Activated CD4-positive, alpha-beta T cell treated with anti-CD3 and anti-CD28 coated beads, Interleukin-2, amount 50 U/mL, for 16 hours (primary cell): ENCODE measurements around the gene CHAC1.

Source experiments
- DNase-seq: peaks from one replicate; pipeline ENCODE4 v3.0.0-alpha.2; 2020

Gene CHAC1

DNA sequence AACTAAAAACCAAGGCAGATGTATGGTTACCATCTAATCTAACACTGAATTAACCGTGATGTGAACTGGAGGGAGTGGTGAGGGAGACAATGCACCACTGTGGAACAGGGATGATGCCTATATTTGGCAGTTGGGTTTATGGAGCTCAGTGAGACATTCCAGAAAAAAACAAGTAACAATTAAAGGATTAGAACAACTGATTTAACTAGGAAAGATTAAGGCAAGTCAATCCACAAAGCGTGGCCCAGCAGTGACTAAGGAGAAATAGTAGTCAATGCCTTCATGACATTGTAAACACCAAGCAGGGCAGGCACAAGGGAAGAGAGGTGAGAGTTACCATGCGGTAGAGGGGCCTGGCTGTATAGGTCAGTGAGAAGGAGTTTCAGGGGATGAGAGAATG, 38.1 kb downstream of the CHAC1 start:
- DNase-seq: no peak

DNA sequence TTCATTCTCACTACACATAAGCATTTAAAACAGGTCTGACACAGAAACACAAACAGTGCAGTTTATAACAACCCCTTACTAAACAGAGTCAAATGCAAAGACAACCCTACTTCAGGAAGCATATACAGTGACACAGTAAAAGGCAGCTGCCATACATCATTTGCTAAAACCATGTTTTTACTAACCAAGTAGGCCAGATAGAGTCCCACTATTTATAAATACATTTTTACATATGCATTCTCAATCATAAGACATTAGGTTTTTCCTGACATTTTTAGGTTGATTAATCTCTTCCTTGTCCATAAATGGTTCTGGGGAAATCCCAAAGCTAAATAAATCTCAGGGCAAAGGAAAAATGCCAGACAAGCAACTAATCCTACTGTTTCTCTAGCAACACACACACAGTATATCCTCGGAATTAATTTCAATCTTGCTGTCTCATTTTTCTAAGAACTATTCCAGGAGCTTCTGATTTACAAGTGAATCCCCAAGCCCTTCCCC, 39.0 kb downstream of the CHAC1 start:
- no peak for DNase-seq

DNA sequence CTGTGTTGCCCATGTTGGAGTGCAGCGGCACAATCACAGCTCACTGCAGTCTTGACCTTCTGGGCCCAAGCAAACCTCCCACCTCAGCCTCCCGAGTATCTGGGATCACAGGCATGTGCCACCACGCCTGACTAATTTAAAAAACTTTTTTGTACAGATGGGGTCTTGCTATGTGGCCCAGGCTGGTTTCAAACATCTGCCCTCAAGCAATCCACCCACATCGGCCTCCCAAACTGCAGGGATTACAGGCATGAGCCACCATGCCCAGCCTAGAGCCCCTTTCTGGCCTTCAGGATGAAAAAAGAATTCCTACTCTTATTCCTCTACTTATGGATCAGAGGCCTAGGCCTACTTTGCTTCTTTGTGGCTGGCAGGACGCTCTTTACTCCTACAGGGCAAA, 39.6 kb downstream of the CHAC1 start:
- DNase-seq: no peak

DNA sequence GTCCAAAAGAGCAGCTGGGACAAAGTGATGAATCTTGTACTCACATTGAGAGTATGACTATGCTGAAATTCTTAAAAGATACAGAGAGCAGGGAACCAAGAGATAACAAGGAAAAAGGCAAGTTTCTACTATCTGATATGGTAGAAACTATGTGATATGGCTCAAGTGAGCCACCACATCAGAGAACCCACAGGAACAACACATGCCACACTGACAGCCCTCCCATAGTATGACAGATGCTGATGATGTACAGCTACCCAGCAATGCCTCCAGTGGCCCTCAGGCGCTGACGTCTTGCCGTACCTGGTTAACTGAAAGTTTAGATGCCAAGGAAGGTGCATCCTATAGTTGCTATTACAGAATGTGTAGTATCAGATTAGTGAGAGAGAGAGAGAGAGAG, 42.4 kb downstream of the CHAC1 start:
- DNase-seq: no peak

DNA sequence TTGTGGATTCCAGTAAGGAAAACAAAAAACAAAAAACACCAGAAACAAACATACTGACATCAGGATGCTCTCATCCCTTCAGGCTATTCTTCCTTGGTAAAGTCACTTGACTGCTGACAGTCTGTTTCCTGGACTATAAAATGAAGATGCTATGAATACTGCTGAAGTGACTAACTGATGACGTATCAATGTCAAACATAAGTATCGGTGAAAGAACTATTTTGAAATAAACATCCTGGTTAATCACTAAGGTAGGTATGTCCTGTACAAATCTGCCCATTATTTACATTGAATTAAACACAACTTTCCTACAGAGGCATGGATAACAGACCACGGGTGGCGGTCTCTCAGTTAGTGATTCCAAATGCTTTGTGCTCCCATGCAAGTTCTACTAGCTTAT, 45.9 kb downstream of the CHAC1 start:
- no peak for DNase-seq

DNA sequence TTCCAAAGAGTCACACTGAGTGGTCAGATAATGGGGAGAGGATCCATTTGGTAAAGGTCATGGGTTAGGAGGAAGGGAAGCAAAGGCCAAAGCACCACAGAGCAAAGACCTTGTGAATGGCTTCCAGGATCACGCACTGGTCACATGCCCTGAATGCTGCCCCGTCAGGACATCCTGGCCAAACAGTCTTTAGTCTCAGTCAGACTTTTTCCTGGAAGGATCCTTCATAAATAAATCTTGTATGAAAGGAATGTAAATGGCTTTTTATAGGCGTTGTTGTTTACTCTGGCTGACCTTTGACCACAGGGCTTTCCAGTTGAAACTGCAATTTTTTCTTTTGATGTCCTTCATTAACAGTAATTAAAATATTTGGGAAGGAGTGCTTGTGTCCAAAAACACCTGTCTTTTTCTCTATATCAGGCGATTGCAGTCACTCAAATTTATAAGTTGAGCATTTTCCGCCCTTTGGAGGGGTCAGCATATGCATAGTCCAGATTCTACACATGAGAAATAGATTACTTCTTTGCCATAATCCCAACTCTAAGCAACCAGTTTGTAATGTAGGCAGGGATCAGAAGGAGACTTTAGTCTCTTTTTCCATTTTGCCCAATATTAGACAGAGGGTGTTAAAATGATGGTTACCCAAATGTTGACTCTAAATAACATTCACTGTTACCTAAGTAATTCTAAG, 48.4 kb downstream of the CHAC1 start:
- DNase-seq: no peak

DNA sequence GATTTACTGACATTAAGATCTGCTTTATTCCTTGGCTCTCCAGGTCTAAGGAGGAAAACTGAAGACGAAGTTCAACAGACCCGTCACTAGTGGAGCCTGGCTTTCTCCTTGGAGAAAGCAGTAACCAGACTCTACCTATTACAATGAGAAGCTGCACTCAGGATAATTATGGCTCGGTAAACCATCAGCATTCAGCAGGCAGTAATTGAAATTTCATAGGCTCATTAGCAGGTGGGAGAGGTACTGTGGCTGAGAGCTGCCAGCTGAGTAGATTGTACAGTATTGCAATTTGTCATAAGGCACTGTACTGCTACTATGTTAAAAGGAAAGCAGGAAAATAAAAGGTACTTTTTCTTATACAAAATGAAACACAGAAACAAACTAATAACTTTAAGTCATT, 51.2 kb downstream of the CHAC1 start:
- no peak for DNase-seq
